OCI-LY3 (cell line): Measurements from ENCODE around the gene ZNF488.

ENCODE experiments used
- H2AFZ ChIP-seq: fragments of 200-600, 300-600 bp; shearing (Covaris generic); 2 replicates; pipeline ENCODE4 v1.6.0; 2014; ENCODE audit warnings: antibody characterized with exemption, low read depth, low read length
- H3K27ac ChIP-seq: fragments of 200-600, 300-600 bp; sonication (generic); 2 replicates; pipeline ENCODE4 v1.5.1; 2014; ENCODE audit warnings: mild to moderate bottlenecking, low read length, moderate library complexity, mixed read lengths
- H3K27me3 ChIP-seq: fragments of 200-600, 300-600 bp; sonication (generic); 2 replicates; pipeline ENCODE4 v1.6.1; 2014; ENCODE audit warnings: low read depth, low read length, mixed read lengths
- H3K36me3 ChIP-seq: fragments of 200-600, 300-600 bp; sonication (generic); replicated peaks from 2 replicates; pipeline ENCODE3; 2014; ENCODE audit warnings: low read depth, low read length, mixed read lengths
- H3K4me1 ChIP-seq: fragments of 300-600, 200-600 bp; sonication (generic); 2 replicates; pipeline ENCODE4 v1.6.1; 2014; ENCODE audit warnings: low read length, mixed read lengths
- H3K4me2 ChIP-seq: fragments of 200-600, 300-600 bp; sonication (generic); 2 replicates; pipeline ENCODE4 v1.6.1; 2014; ENCODE audit warnings: low read length, mixed read lengths
- H3K4me3 ChIP-seq: fragments of 300-600, 200-600 bp; sonication (generic); 2 replicates; pipeline ENCODE4 v1.5.1; 2014; ENCODE audit warnings: antibody characterized with exemption, mild to moderate bottlenecking, low read length, moderate library complexity
- H3K79me2 ChIP-seq: fragments of 300-600, 200-600 bp; shearing (Covaris generic); 2 replicates; pipeline ENCODE4 v1.6.1; 2014; ENCODE audit warnings: mild to moderate bottlenecking, low read length, mixed read lengths
- H3K9ac ChIP-seq: fragments of 300-600, 200-600 bp; shearing (Covaris generic); 2 replicates; pipeline ENCODE4 v1.6.0; 2014; ENCODE audit warnings: mild to moderate bottlenecking, low read length, moderate library complexity
- H3K9me3 ChIP-seq: fragments of 200-600, 300-600 bp; shearing (Covaris generic); 2 replicates; pipeline ENCODE4 v1.6.1; 2014; ENCODE audit warnings: low read length, mixed read lengths; ENCODE audit not compliant: insufficient read depth
- H4K20me1 ChIP-seq: fragments of 200-600, 300-600 bp; sonication (generic); 2 replicates; pipeline ENCODE4 v1.6.1; 2016; ENCODE audit warnings: low read length, mixed read lengths; ENCODE audit not compliant: insufficient read depth
- CTCF ChIP-seq: fragments of 200-600, 300-600 bp; sonication (generic); IDR thresholded peaks from 2 replicates; pipeline ENCODE4 v1.5.1; 2014; ENCODE audit warnings: antibody characterized with exemption, low read length, low read depth
- EZH2phosphoT487 ChIP-seq: fragments of 200-600 bp; shearing (Covaris generic); IDR thresholded peaks from 2 replicates; pipeline ENCODE4 v1.6.1; 2018; ENCODE audit warnings: antibody characterized with exemption, mixed run types, low read depth

Gene ZNF488

GRCh38 chr10:47349941-47350371 lies 34.1 kb downstream of the ZNF488 start:
- Histone ChIP-seq H3K27ac (no peak overlapping the region), H4K20me1 (no peaks in the 10 kb centered on the region), H3K4me2 (no peak overlapping the region), H3K9ac (no peak overlapping the region), H3K4me3 (no peak overlapping the region), H3K36me3 (no peaks in the 10 kb centered on the region), H3K27me3 (no peaks in the 10 kb centered on the region), H3K9me3 (no peaks in the 10 kb centered on the region), H3K4me1 (no peaks in the 10 kb centered on the region), H3K79me2 (no peaks in the 10 kb centered on the region), H2AFZ (no peak overlapping the region)
- TF ChIP-seq CTCF, result no peak
- no peak for TF ChIP-seq EZH2phosphoT487

GRCh38 chr10:47349516-47349915 lies 34.6 kb downstream of the ZNF488 start:
- no peaks in the 10 kb centered on the region for H3K36me3 ChIP-seq
- no peaks in the 10 kb centered on the region for H3K9me3 ChIP-seq
- H3K4me3 ChIP-seq, result no peak overlapping the region
- H3K79me2 ChIP-seq, result no peaks in the 10 kb centered on the region
- H3K4me2 ChIP-seq, result no peak overlapping the region
- no peak for TF ChIP-seq CTCF
- TF ChIP-seq EZH2phosphoT487, result no peak
- H3K27me3 ChIP-seq, result no peaks in the 10 kb centered on the region
- no peak overlapping the region for H3K9ac ChIP-seq
- H4K20me1 ChIP-seq, result no peaks in the 10 kb centered on the region
- no peaks in the 10 kb centered on the region for H3K4me1 ChIP-seq
- H2AFZ ChIP-seq, result no peak overlapping the region
- H3K27ac ChIP-seq, result no peak overlapping the region

GRCh38 chr10:47348661-47349470 lies 35.2 kb downstream of the ZNF488 start:
- Histone ChIP-seq H2AFZ (no peak overlapping the region), H3K36me3 (no peaks in the 10 kb centered on the region), H4K20me1 (no peaks in the 10 kb centered on the region), H3K4me3 (no peak overlapping the region), H3K9me3 (no peaks in the 10 kb centered on the region), H3K4me1 (no peaks in the 10 kb centered on the region), H3K4me2 (no peak overlapping the region), H3K27me3 (no peaks in the 10 kb centered on the region), H3K79me2 (no peaks in the 10 kb centered on the region), H3K9ac (no peak overlapping the region), H3K27ac (no peak overlapping the region)
- TF ChIP-seq CTCF, result no peak
- TF ChIP-seq EZH2phosphoT487, result no peak

- no peak within 1 kb of the TSS for H3K27ac ChIP-seq
- H3K4me2 ChIP-seq, result no peak within 1 kb of the TSS
- no peaks in the 10 kb centered on the region for H3K9me3 ChIP-seq
- no peak within 1 kb of the TSS for H3K4me3 ChIP-seq
- TF ChIP-seq CTCF (no peak), EZH2phosphoT487 (no peak)
- no peaks in the 10 kb centered on the region for H3K36me3 ChIP-seq
- no peaks in the 10 kb centered on the region for H4K20me1 ChIP-seq
- no peaks in the 10 kb centered on the region for H3K27me3 ChIP-seq
- H3K9ac ChIP-seq, result no peak within 1 kb of the TSS
- H3K4me1 ChIP-seq, result no peaks in the 10 kb centered on the region
- no peaks in the 10 kb centered on the region for H3K79me2 ChIP-seq
- H2AFZ ChIP-seq, result no peak within 1 kb of the TSS
Measured at GRCh38 chr10:47348138-47348651, 35.9 kb downstream of the ZNF488 start, which contains the start of gene RBP3. TSS of gene RBP3 (plus strand) at chr10:47348363. CDS start at chr10:47348485, 122 bp downstream.
